ENCODE results near the gene ELOVL5.
A peak's percentile ranks its signal among the peaks of the same experiment; 100 is the strongest.
"Not testable (repeated sequence)": the region's sequence is repeated elsewhere in the genome, so short reads cannot be mapped to it uniquely, and the experiment has no call there.

The ELOVL5 gene, protein sequence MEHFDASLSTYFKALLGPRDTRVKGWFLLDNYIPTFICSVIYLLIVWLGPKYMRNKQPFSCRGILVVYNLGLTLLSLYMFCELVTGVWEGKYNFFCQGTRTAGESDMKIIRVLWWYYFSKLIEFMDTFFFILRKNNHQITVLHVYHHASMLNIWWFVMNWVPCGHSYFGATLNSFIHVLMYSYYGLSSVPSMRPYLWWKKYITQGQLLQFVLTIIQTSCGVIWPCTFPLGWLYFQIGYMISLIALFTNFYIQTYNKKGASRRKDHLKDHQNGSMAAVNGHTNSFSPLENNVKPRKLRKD
- 139 to 165 (median 146) reads per million in 3 donors for total RNA-seq

DNA sequence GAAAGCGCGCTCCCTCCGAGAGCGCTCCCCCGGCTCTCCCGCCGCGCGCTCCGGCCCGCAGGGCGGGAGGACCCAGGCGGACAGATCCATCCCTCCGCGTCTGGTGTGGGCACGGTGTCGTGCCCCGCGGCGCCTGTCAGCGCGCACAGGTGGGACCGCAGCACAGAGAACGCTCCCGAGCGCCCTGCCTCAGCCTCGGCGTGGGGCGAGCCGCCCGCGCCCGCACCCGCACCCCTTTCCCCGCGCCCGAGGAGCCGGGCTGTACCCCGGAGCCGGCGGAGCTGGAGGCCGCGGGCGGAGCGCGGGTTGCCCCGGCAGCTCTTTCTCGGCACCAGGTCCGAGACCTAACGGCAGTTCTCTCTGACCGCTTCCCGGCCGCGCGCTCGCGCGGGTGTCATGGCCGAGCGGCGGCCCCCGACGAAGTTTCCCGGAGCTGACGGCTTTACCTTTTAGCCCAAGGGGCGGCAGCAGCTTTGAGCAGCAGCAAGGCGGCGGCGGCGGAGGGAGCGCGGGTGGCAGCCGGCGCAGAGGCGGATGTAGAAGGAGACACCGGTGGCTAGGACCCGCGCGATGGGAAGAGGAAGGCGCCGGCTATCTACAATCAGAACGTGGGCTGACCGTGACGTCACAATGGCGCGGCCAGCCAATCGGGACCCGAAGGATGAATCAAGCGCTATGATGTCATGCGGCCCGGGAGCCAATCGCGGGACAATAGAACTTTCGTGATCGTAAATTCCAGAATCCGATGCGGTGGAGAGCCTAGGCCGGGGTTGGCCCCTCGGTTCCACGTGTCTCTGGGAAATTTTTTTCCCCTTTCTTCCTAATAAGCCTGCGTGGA lies at the start of gene ELOVL5:
Gene ELOVL5 (minus strand): TSS at position 580 of the 838 bp plus-strand sequence. CDS start 53,251 bp downstream, outside the sequence.
- Histone ChIP-seq H3K4me3 (ENCODE audit: insufficient read depth, low read depth, low read length, poor library complexity, severe bottlenecking) (peak within 1 kb of the TSS; percentile 91), H3K27ac (ENCODE audit: insufficient read depth, low read length, poor library complexity, severe bottlenecking) (peak within 1 kb of the TSS; percentile 94), H3K9me3 (ENCODE audit: control insufficient read depth, low read length) (no peaks in the 10 kb centered on the region), H3K4me1 (ENCODE audit: control insufficient read depth, insufficient read depth, low read length, poor library complexity, severe bottlenecking) (peaks cover 17% of the 10 kb centered on the region), H3K36me3 (ENCODE audit: control insufficient read depth, insufficient read depth, low read length) (no peaks in the 10 kb centered on the region), H3K27me3 (replicated peaks; ENCODE audit: control insufficient read depth, insufficient read depth, low read length, poor library complexity, severe bottlenecking) (no peaks in the 10 kb centered on the region)
- DNase-seq, result peak; percentile 95 to 99 (median 98)

- no peaks in the 10 kb centered on the region for H3K36me3 ChIP-seq (ENCODE audit: control insufficient read depth, insufficient read depth, low read length)
- no peaks in the 10 kb centered on the region for H3K4me1 ChIP-seq (ENCODE audit: control insufficient read depth, insufficient read depth, low read length, poor library complexity, severe bottlenecking)
- no peak overlapping the region for H3K27ac ChIP-seq (ENCODE audit: insufficient read depth, low read length, poor library complexity, severe bottlenecking)
- no peak for DNase-seq
- no peak overlapping the region for H3K4me3 ChIP-seq (ENCODE audit: insufficient read depth, low read depth, low read length, poor library complexity, severe bottlenecking)
- no peaks in the 10 kb centered on the region for H3K27me3 ChIP-seq (replicated peaks; ENCODE audit: control insufficient read depth, insufficient read depth, low read length, poor library complexity, severe bottlenecking)
- H3K9me3 ChIP-seq (ENCODE audit: control insufficient read depth, low read length), result no peaks in the 10 kb centered on the region
Measured at GRCh38 chr6:53397283-53397682, 48.5 kb upstream of the ELOVL5 start.

- Histone ChIP-seq H3K36me3 (ENCODE audit: control insufficient read depth, insufficient read depth, low read length) (no peaks in the 10 kb centered on the region), H3K4me1 (ENCODE audit: control insufficient read depth, insufficient read depth, low read length, poor library complexity, severe bottlenecking) (no peaks in the 10 kb centered on the region), H3K27me3 (replicated peaks; ENCODE audit: control insufficient read depth, insufficient read depth, low read length, poor library complexity, severe bottlenecking) (no peaks in the 10 kb centered on the region), H3K9me3 (ENCODE audit: control insufficient read depth, low read length) (no peaks in the 10 kb centered on the region), H3K4me3 (ENCODE audit: insufficient read depth, low read depth, low read length, poor library complexity, severe bottlenecking) (no peak overlapping the region), H3K27ac (ENCODE audit: insufficient read depth, low read length, poor library complexity, severe bottlenecking) (no peak overlapping the region)
- no peak for DNase-seq
Measured at GRCh38 chr6:53395986-53396385, 47.2 kb upstream of the ELOVL5 start.

DNA sequence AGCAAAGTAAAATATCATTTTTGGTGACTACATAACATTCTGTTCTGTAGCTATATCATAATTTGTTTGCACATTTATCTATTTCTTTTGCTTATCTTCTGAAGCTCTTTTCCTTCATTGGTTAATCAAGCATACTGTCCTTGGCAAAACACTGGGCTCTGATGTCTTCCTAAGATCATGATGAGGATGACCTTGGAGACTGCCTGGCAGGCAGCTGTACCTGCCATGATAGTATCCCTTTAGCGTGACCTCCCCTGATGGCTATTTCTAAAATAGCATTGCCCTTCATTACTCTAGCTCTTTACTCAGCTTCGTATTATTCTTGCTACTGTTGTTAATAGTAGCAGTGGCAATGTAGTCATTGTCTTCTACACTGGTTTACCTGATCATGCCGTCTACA lies 46.0 kb upstream of the ELOVL5 start:
- Histone ChIP-seq H3K4me3 (ENCODE audit: insufficient read depth, low read depth, low read length, poor library complexity, severe bottlenecking) (no peak overlapping the region), H3K27me3 (replicated peaks; ENCODE audit: control insufficient read depth, insufficient read depth, low read length, poor library complexity, severe bottlenecking) (no peaks in the 10 kb centered on the region), H3K9me3 (ENCODE audit: control insufficient read depth, low read length) (no peaks in the 10 kb centered on the region), H3K27ac (ENCODE audit: insufficient read depth, low read length, poor library complexity, severe bottlenecking) (no peak overlapping the region), H3K36me3 (ENCODE audit: control insufficient read depth, insufficient read depth, low read length) (no peaks in the 10 kb centered on the region), H3K4me1 (ENCODE audit: control insufficient read depth, insufficient read depth, low read length, poor library complexity, severe bottlenecking) (no peaks in the 10 kb centered on the region)
- no peak for DNase-seq

GRCh38 chr6:53391170-53391569 lies 42.4 kb upstream of the ELOVL5 start:
- no peak overlapping the region for H3K4me3 ChIP-seq (ENCODE audit: insufficient read depth, low read depth, low read length, poor library complexity, severe bottlenecking)
- no peaks in the 10 kb centered on the region for H3K9me3 ChIP-seq (ENCODE audit: control insufficient read depth, low read length)
- H3K27ac ChIP-seq (ENCODE audit: insufficient read depth, low read length, poor library complexity, severe bottlenecking), result no peak overlapping the region
- H3K4me1 ChIP-seq (ENCODE audit: control insufficient read depth, insufficient read depth, low read length, poor library complexity, severe bottlenecking), result no peaks in the 10 kb centered on the region
- no peak for DNase-seq
- no peaks in the 10 kb centered on the region for H3K27me3 ChIP-seq (replicated peaks; ENCODE audit: control insufficient read depth, insufficient read depth, low read length, poor library complexity, severe bottlenecking)
- no peaks in the 10 kb centered on the region for H3K36me3 ChIP-seq (ENCODE audit: control insufficient read depth, insufficient read depth, low read length)

- Histone ChIP-seq H3K9me3 (ENCODE audit: control insufficient read depth, low read length) (no peaks in the 10 kb centered on the region), H3K27ac (ENCODE audit: insufficient read depth, low read length, poor library complexity, severe bottlenecking) (no peak overlapping the region), H3K27me3 (replicated peaks; ENCODE audit: control insufficient read depth, insufficient read depth, low read length, poor library complexity, severe bottlenecking) (no peaks in the 10 kb centered on the region), H3K4me1 (ENCODE audit: control insufficient read depth, insufficient read depth, low read length, poor library complexity, severe bottlenecking) (no peaks in the 10 kb centered on the region), H3K36me3 (ENCODE audit: control insufficient read depth, insufficient read depth, low read length) (no peaks in the 10 kb centered on the region), H3K4me3 (ENCODE audit: insufficient read depth, low read depth, low read length, poor library complexity, severe bottlenecking) (no peak overlapping the region)
- no peak for DNase-seq
Measured at GRCh38 chr6:53390010-53390409, 41.3 kb upstream of the ELOVL5 start.

DNA sequence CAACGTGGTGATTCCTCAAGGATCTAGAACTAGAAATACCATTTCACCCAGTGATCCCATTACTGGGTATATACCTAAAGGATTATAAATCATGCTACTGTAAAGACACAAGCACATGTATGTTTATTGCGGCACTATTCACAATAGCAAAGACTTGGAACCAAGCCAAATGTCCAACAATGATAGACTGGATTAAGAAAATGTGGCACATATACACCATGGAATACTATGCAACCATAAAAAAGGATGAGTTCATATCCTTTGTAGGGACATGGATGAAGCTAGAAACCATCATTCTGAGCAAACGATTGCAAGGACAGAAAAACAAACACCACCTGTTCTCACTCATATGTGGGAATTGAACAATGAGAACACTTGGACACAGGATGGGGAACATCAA lies 39.9 kb upstream of the ELOVL5 start:
- H3K4me1 ChIP-seq (ENCODE audit: control insufficient read depth, insufficient read depth, low read length, poor library complexity, severe bottlenecking); H3K4me3 ChIP-seq (ENCODE audit: insufficient read depth, low read depth, low read length, poor library complexity, severe bottlenecking); DNase-seq; H3K36me3 ChIP-seq (ENCODE audit: control insufficient read depth, insufficient read depth, low read length); H3K27ac ChIP-seq (ENCODE audit: insufficient read depth, low read length, poor library complexity, severe bottlenecking); H3K27me3 ChIP-seq (replicated peaks; ENCODE audit: control insufficient read depth, insufficient read depth, low read length, poor library complexity, severe bottlenecking); H3K9me3 ChIP-seq (ENCODE audit: control insufficient read depth, low read length): not testable (repeated sequence)

GRCh38 chr6:53382421-53382820 lies 33.7 kb upstream of the ELOVL5 start:
- Histone ChIP-seq H3K27me3 (replicated peaks; ENCODE audit: control insufficient read depth, insufficient read depth, low read length, poor library complexity, severe bottlenecking) (no peaks in the 10 kb centered on the region), H3K36me3 (ENCODE audit: control insufficient read depth, insufficient read depth, low read length) (no peaks in the 10 kb centered on the region), H3K4me1 (ENCODE audit: control insufficient read depth, insufficient read depth, low read length, poor library complexity, severe bottlenecking) (no peaks in the 10 kb centered on the region), H3K4me3 (ENCODE audit: insufficient read depth, low read depth, low read length, poor library complexity, severe bottlenecking) (no peak overlapping the region), H3K9me3 (ENCODE audit: control insufficient read depth, low read length) (no peaks in the 10 kb centered on the region), H3K27ac (ENCODE audit: insufficient read depth, low read length, poor library complexity, severe bottlenecking) (no peak overlapping the region)
- no peak for DNase-seq

DNA sequence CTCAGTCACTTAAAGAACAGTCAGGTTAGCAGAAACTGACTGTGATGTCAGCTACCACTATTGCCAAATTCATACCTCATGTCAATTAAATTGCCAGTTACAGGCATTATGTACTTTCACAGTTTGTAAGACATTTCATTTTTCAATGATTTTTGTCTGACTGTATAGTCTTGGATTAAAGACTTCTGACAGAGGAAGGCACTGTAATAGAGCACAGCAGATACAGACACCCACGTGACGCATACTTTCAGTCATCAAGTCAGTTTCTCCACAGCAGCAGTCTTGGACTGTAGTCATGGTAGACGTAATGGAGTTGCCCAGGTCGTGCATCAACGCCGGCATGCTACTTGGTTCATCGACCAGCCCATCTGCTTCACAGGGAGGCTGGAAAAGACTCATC lies 29.5 kb upstream of the ELOVL5 start:
- Histone ChIP-seq H3K27me3 (replicated peaks; ENCODE audit: control insufficient read depth, insufficient read depth, low read length, poor library complexity, severe bottlenecking) (no peaks in the 10 kb centered on the region), H3K4me1 (ENCODE audit: control insufficient read depth, insufficient read depth, low read length, poor library complexity, severe bottlenecking) (no peaks in the 10 kb centered on the region), H3K36me3 (ENCODE audit: control insufficient read depth, insufficient read depth, low read length) (no peaks in the 10 kb centered on the region), H3K27ac (ENCODE audit: insufficient read depth, low read length, poor library complexity, severe bottlenecking) (no peak overlapping the region), H3K9me3 (ENCODE audit: control insufficient read depth, low read length) (no peaks in the 10 kb centered on the region), H3K4me3 (ENCODE audit: insufficient read depth, low read depth, low read length, poor library complexity, severe bottlenecking) (no peak overlapping the region)
- no peak for DNase-seq

DNA sequence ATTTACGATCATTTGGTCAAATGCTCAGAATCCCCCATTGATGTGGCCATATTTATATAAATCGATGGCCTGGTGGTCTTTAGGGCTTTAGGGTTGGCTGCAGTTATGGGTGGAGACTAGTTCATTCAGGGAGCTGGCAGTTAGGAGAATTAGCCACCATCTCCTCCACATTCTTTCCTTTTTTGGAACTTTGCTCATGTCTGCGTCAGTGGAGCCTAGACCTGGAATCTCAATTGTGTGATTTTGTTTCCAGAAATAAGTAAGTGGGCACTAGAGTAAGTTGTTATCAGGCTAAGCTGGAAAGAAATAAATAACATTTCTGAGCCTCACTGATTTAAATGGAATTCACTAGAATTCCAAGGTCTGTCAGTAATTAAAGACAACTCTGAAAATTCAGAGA lies 29.0 kb upstream of the ELOVL5 start:
- Histone ChIP-seq H3K36me3 (ENCODE audit: control insufficient read depth, insufficient read depth, low read length) (no peaks in the 10 kb centered on the region), H3K27ac (ENCODE audit: insufficient read depth, low read length, poor library complexity, severe bottlenecking) (no peak overlapping the region), H3K9me3 (ENCODE audit: control insufficient read depth, low read length) (no peaks in the 10 kb centered on the region), H3K27me3 (replicated peaks; ENCODE audit: control insufficient read depth, insufficient read depth, low read length, poor library complexity, severe bottlenecking) (no peaks in the 10 kb centered on the region), H3K4me1 (ENCODE audit: control insufficient read depth, insufficient read depth, low read length, poor library complexity, severe bottlenecking) (no peaks in the 10 kb centered on the region), H3K4me3 (ENCODE audit: insufficient read depth, low read depth, low read length, poor library complexity, severe bottlenecking) (no peak overlapping the region)
- DNase-seq, result no peak

All from effector memory CD4-positive, alpha-beta T cell (primary cell).